GM19099 (cell line): Measurements from ENCODE around the gene SCGB3A1.

Experiments used
- POLR2A ChIP-seq: IDR thresholded peaks from 3 replicates; pipeline ENCODE4 v1.6.1; 2011; ENCODE audit warnings: low read depth; ENCODE audit not compliant: insufficient read length; ENCODE audit errors: extremely low read depth

The SCGB3A1 gene

DNA sequence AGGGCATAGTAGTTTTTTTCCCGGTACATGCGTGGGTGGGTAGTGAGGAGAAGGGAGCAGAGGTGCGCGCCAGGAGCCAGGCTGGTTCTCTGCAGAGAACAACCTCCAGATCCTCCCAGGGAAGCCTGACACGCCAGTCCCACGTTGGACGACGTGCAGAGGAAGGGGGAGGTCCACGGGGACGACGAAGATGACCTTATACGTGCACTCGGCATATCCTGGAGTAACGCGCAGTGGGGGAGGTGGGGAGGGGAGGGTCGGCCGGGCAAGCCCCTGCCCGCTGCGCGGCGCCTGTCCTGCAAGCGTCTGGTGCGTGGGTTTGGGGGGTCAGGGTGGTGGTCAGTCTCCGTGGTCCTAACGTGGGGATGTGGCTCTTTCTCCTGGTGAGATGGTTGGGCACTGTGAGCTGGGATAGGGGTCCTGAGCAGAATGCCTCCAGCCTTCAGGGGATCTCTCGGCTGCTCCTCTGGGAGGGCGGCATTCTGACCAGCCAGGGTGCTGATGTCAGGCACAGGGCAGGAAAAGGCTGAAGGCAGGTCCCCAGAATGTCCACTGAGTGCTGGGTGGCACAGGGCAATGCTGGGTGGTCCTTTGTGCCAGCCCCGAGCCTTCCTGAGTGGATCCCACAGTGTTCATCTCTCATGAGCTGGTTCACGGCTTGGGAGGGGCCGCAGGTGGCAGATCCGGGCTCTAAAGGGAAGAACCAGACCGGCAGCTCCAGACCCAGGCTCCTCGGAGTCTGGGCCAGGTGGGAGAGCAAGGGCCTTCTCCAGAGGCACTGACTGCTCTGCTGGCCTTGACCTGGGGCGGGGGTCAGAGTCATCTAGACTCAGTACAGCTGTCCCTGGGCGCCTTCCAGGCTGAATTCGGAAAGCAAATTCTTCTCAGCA lies 10.5 kb upstream of the SCGB3A1 start:
- no peak for TF ChIP-seq POLR2A

DNA sequence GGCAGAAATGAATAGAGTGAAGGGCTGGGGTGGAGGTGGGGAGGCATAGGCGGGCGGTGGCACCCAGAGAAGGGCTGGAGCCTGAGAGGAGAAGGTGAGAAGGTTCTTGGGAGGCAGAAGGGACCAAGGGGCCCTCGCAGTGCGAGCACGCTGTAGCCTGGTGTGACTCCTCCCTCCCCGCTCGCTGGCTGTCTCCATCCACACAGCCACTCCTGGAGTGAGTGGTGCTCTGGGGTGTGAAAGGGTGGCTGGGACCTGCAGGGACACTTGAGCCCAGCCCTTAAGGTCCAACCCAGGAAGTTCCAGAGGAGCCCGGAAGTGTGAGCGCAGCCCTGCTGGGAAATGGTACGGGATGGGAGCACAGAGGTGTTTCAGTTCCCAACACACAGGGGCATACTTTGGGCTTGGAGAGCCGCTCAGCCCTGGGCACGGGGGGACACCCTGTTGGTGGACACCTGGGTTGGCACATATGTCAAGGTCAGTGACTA lies 9.3 kb upstream of the SCGB3A1 start:
- no peak for TF ChIP-seq POLR2A

DNA sequence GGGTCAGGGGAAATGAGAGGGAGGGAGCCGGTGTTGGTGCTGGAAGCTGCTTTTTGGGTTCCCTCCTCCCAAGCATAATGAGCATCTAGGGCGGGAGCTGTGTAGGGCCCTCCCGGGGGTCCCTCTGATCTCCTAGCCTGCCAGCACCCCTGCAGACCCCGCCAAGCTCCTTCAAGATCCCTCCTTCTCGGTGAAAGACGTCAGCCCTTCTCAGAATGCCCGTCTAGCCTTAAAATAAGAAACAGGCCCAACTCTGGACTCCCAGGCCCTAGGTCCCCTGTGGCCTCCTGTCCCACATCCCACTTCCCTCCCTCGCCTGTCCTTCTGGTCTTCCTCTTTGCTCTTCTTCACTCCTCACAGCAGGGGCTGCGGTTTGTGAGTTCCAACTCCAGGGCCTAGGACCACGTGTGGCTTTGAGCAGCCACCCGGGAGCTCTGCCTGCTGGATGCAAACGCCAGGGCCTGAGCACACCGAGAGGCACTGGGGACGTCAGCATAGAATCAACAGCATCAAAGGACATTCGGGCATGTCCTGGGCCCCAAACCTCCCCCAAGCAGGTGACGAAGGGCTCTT lies 8.8 kb upstream of the SCGB3A1 start:
- TF ChIP-seq POLR2A: no peak

DNA sequence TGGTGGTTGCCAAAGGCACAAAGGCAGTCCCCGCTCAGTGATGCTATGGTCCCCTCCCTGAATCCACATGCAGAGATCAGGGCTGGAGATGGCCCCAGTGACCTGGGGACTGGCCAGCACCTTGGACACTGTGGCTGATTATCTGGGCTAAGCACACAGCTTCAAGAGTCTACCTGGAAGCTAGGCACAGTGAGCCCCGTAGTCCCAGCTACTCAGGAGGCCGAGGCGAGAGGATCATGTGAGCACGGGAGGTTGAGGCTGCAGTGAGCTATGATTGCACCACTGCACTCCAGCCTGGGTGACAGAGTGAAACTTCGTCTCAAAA lies 8.3 kb upstream of the SCGB3A1 start:
- no peak for TF ChIP-seq POLR2A

DNA sequence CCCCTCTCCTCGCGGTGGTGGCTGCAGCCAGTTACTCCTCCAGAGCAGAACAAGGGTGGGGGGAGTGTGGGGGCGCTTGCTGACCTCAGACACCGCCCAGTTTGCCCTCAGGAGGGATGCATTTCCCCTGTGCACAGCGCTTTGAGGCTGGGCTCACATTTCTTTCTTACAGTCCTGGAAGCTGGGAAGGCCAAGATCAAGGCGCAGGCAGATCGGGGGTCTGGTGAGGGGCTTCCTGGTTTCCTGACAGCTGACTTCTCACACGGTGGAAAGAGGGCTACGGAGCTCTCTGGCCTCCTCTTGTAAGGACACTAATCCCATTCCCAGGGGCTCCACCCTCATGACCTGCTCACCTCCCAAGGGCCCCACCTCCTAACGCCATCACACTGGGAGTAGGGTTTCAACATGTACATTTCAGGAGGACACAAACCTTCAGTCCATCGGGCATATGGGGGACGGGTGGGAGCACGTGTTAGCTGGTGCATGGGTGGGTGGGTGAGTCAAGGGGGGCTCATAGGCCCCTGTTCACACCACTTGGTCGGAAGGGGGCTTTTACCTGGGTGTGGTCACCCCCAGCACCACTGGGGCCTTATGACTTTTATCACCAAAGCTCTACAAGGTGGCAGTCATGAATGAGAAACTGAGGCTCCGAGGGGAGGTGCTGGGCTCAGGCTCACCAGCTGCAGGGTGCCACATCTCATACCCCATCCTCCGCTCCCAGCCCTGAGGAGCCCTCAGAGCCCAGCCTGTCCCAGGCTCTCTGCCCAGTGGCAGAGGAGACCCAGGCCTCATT lies 7.7 kb upstream of the SCGB3A1 start:
- TF ChIP-seq POLR2A: no peak

DNA sequence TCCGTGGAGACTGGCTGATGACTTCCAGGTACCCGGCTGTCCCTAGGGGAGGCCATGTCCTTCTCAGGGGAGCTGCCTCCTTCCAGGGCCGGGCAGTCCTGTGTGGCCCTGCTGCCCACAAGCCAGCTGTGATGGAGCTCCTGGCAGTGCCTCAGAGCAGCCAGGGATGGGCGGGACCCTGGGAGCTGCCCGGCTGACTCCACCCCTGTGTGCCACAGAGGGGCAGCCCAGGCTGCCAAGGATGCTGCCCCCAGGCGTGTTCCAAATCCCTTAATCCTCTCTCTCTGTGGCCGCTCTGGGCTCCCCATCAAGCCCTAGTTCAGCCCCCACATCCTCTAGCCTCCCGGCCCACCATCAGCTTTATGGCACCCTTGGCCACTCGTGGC lies 7.0 kb upstream of the SCGB3A1 start:
- TF ChIP-seq POLR2A: no peak

DNA sequence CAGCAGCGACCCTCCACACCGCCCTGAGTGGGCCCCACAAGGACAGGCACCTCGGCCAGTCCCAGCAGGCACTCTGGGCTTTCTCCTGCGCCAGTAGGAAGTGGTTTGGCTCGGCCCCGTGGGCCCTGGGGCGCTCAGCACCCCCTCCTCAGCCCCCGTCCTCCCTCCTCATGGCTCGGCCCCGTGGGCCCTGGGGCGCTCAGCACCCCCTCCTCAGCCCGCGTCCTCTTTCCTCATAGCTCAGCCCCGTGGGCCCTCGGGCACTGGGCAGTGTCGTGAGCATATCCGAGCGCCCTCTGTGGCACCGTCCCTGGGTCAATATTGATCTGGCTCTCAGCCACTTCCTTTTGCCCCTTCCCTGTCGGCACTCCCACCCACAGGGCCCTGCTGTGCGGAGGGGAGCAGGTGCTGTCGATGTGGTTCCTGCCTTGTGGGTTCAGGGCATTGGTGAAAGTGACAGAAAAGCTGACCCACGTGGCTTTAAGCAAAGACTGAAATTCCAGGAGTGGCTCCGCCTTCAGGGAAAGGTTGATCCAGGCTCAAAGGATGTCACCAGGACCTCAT lies 5.5 kb upstream of the SCGB3A1 start:
- no peak for TF ChIP-seq POLR2A

DNA sequence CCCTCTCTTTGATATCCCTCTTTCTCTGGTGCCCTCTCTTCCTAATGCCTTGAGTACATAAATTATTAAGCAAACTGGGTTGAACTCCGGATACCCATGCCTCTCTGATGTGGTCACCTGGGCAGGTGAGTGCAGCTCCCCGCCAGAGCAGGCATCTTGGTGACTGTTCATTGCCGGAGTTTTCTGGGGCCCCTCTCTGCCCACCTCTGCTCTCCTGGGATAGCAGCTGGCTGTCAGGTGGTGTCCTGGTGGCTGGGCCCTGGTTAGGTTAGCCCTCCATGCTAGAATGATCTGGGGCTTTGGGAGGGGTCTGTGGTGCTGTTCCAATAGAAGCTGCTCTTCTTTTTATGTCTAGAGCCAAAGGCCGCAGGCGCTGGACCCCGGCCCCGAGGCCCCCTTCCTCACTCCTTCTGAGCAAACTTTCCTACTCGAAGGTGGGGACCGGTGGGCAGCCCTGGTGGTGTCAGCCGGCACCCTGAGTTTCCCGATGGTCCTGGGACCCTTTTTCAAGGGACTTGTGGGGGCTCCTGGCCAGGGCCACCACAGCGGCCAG lies 4.9 kb upstream of the SCGB3A1 start:
- TF ChIP-seq POLR2A: no peak

DNA sequence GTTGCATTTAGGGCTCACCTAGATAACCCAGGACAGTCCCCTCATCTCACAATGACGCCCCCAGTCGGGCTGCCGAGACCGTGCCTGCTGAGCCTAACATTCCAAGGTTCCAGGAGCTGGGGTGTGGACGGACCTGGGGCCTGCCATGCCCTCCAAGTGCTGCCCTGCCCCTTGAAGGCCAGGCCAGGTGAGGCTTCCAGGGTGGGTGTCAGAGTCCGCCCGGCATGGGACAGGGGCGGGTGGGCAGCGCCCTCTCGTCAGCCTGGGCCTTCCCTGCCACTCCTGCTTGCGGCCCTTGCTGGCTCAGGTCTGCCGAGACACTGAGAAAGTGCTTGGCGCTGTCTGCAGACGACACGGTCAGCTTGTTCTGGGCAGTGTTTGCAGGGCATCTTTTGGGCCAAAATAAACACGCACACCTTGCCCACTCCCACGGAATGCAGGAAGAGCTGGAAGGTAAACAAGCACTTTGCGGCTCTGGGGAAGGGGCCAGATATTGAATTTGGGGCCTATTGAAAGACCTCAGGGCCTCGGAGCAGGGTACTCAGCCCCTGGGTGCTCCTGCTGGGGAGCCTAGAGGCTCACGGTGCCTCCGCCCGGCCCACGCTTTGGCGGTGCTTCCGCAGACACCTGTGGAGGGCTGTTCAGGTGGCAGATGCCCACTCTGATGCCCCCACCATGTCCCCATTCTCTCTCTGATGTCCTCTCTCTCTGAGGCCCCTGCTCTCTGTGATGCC lies 4.2 kb upstream of the SCGB3A1 start:
- TF ChIP-seq POLR2A: no peak

DNA sequence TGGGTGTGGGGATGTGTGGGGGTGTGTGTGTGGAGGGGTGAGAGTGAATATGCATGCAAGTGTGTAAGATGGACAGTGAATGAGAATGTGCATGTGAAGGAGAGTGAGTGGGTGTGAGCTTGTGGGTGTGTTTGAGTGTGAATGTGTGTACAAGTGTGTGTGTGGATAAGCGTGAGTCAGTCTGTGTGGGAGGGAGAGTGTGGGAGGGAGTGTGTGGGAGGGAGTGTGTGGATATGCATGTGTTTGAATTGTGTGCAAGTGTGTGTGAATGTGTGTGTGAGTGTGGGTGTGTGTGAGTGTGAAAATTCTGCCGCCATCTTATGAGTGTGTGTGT lies 3.7 kb upstream of the SCGB3A1 start:
- no peak for TF ChIP-seq POLR2A

DNA sequence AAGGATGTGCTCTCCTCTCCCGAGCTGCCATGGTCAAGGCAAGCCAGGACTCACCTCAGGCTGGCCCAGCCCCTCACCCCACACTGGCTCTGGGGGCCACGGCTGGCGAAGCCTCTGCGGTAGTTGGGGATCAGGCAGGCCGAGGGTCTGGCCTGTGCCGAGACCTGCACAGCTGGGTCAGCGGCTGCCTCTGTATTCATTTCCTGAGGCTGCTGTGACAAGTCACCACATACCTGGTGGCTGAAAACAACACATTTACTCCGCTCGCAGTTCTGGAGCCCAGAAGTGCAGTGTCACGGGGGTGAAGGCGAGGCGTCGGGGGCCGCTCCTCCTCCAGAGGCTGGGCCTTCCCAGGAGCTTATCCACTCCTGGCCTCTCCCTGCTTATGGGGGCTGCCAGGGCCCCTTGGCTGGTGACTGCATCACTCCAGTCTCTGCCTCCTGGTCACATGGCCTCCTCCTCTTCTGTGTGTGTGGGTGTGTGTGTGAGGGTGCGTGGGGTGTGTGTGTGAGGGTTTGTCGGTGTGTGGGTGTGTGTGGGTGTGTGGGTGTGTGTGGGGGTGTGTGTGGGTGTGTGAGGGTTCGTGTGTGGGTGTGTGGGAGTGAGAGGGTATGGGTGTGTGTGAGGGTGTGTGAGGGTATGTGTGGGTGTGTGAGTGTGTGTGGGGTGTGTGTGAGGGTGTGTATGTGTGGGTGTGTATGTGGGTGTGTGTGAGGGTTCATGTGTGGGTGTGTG lies 3.2 kb upstream of the SCGB3A1 start:
- no peak for TF ChIP-seq POLR2A

DNA sequence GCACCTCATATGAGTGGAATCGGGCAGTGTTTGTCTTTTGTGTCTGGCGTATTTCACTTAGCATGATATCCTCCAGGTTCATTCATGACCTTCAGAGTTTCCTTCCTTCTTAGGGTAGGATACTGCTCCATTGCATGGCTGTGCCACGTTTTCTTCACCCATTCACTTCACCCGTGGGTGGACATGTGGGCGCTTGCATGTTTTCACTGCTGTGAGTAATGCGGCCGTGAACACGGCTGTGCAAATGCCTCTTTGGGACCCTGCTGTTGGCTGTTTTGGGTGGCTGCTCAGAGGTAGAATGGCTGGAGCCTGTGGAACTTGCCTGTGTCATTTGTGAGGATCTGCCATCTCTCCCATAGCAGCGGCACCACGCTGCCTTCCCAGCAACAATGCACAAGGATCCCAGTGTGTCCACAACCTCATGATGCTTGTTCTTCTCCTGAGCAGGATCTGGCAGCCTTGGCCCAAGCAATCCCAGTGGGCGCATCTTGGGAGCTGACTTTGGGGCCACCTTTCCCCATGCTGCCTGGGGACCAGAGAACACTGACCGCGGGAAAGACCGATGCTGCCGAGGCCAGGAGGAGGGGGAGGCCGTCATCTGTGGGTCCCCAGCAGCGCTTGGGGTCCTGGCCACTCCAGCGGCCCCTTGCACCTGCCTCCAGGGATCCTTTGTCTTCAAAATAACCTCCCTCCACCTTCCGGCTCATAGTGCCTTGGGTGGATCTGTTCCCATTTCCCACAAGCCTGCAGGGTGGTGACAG lies 2.3 kb upstream of the SCGB3A1 start:
- TF ChIP-seq POLR2A: no peak

DNA sequence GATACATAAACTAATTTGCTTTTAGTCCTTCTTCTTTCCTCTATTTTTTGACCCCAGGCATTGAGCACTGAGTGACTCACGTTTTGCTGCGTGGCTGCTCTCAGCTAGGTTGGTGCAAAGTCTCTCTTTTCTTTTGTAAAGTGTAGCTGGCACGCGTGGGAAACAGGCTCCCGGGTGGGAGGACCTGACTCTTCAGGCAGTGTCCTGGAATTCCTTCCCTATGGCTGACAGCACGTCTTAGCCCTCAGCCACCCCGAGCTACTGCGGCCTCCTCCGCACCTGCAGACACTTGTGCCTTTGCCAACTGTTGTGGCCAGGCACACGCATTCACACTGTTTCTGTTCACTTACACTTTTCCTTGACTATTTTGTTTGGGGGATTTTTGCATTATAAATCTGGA lies 877 bp upstream of the SCGB3A1 start:
- TF ChIP-seq POLR2A: no peak
